Astrocyte of the spinal cord (primary cell): ENCODE measurements around the gene TST.

Experiments used
- DNase-seq: peaks from one replicate; pipeline ENCODE4 v3.0.0; 2011; ENCODE audit warnings: low read depth, low spot score
- H3K4me3 ChIP-seq: 2 replicates; pipeline ENCODE4 v1.5.1; 2011; ENCODE audit warnings: low read depth, mild to moderate bottlenecking, low read length, moderate library complexity
- in situ Hi-C: cut with HindIII; loops from 2 replicates; pipeline ENCODE4 v1.10.0; 2017; ENCODE audit warnings: low sequenced_read_pairs
- TF ChIP-seq, protein P1 (sequence below): IDR thresholded peaks from 2 replicates; pipeline ENCODE4 v1.5.1; 2012; ENCODE audit warnings: low read depth, mild to moderate bottlenecking, low read length, inconsistent platforms

Gene TST

DNA sequence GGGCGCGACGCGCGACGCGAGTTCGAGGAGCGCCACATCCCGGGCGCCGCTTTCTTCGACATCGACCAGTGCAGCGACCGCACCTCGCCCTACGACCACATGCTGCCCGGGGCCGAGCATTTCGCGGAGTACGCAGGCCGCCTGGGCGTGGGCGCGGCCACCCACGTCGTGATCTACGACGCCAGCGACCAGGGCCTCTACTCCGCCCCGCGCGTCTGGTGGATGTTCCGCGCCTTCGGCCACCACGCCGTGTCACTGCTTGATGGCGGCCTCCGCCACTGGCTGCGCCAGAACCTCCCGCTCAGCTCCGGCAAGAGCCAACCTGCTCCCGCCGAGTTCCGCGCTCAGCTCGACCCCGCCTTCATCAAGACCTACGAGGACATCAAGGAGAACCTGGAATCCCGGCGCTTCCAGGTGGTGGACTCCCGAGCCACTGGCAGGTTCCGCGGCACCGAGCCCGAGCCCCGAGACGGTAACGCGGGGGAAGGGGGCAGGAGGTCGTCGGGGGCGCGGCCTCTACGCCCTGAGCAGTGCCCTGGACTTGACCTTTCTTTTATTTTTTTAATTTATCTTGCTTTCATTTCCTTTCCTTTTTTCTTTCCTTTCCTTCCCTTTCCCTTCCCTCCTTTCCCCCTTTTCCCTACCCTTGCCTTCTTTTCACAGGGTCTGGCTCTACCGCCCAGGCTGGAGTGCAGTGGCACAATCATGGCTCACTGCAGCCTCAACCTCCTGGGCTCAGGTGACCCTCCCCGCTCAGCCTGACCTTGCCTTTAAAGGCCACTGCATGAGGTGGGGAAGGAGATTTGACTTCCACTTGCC lies 5.3 kb upstream of the TST start:
- DNase-seq = no peak
- H3K4me3 ChIP-seq = no peak overlapping the region
- TF ChIP-seq, protein P1, sequence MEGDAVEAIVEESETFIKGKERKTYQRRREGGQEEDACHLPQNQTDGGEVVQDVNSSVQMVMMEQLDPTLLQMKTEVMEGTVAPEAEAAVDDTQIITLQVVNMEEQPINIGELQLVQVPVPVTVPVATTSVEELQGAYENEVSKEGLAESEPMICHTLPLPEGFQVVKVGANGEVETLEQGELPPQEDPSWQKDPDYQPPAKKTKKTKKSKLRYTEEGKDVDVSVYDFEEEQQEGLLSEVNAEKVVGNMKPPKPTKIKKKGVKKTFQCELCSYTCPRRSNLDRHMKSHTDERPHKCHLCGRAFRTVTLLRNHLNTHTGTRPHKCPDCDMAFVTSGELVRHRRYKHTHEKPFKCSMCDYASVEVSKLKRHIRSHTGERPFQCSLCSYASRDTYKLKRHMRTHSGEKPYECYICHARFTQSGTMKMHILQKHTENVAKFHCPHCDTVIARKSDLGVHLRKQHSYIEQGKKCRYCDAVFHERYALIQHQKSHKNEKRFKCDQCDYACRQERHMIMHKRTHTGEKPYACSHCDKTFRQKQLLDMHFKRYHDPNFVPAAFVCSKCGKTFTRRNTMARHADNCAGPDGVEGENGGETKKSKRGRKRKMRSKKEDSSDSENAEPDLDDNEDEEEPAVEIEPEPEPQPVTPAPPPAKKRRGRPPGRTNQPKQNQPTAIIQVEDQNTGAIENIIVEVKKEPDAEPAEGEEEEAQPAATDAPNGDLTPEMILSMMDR = no peak
- in situ Hi-C loops = no loop called here

DNA sequence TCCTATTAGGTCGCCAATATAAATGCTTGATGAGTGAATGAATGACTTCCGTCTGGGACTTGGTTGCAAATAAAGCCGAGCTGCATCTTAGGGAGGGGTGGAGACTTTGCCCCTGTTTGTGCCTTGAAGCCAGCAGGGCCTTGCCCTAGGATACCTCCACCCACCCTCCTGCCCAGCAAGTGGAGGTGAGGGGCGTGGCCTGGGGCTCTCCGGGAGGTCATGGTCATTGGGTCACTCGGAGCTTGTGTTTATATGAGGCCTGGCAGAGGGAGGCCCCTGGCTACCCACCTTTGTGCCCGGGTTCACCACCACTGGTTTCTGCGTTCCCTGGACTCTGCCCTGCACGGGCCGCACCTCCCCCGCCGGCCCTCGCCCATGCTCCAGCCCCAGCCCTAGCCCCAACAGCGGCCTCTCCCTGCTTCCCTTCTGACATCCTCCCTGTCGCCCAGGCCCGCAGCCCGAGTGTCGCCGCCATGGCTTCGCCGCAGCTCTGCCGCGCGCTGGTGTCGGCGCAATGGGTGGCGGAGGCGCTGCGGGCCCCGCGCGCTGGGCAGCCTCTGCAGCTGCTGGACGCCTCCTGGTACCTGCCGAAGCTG lies 4.6 kb upstream of the TST start:
- no peak for DNase-seq

GRCh38 chr22:37022483-37023337 lies 3.5 kb upstream of the TST start:
- H3K4me3 ChIP-seq = no peak overlapping the region
- TF ChIP-seq, protein P1 = no peak
- no peak for DNase-seq
- in situ Hi-C loops = no loop called here

More for the DNA sequence above, 4.6 kb upstream of the TST start:
- no peak overlapping the region for H3K4me3 ChIP-seq
- in situ Hi-C loops = no loop called here
- TF ChIP-seq, protein P1 = no peak

GRCh38 chr22:37021710-37022482 lies 2.6 kb upstream of the TST start:
- peak; percentile 18 for DNase-seq
- TF ChIP-seq, protein P1 = peak; percentile 83
- in situ Hi-C loops = no loop called here
- H3K4me3 ChIP-seq = no peak overlapping the region

- TF ChIP-seq, protein P1 = no peak
- in situ Hi-C loops = no loop called here
- no peak for DNase-seq
- no peak overlapping the region for H3K4me3 ChIP-seq
Measured at GRCh38 chr22:37021041-37021440, 1.8 kb upstream of the TST start.

DNA sequence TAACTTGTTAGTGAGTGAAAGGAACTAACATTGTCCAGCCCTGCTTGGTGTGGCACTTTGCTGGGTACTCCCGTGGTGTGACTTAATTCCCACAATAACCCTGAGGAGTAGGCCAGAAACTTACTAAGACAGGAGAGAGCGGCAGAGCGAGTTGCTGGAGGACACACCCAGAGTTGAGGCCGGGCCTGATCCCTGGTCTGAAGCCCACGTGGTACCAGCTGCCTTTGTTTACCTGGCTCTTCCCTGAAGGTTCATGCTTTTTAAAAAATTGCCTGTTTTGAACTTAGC lies 889 bp upstream of the TST start:
- peak overlapping the region; percentile 84 for H3K4me3 ChIP-seq
- peak; percentile 50 for DNase-seq
- TF ChIP-seq, protein P1 = no peak
- in situ Hi-C loops = no loop called here
